KMS-11 (cell line): ENCODE data around the gene ABCG4.

Source experiments
- H2AFZ ChIP-seq: fragments of 200-600 bp; sonication (generic); 2 replicates; pipeline ENCODE4 v1.6.1; 2016; ENCODE audit warnings: antibody characterized with exemption, mixed run types, low read depth
- H3K27ac ChIP-seq: fragments of 200-600 bp; sonication (generic); 2 replicates; pipeline ENCODE4 v1.6.1; 2016; ENCODE audit warnings: mild to moderate bottlenecking, mixed run types
- H3K27me3 ChIP-seq: fragments of 200-600 bp; sonication (generic); 2 replicates; pipeline ENCODE4 v1.6.1; 2017; ENCODE audit warnings: mild to moderate bottlenecking, low read depth, mixed run types, moderate library complexity; ENCODE audit not compliant: insufficient read depth
- H3K36me3 ChIP-seq: fragments of 200-600 bp; sonication (generic); 2 replicates; pipeline ENCODE4 v1.6.1; 2017; ENCODE audit warnings: mild to moderate bottlenecking, mixed run types; ENCODE audit not compliant: insufficient read depth
- H3K4me1 ChIP-seq: fragments of 200-600 bp; sonication (generic); 2 replicates; pipeline ENCODE4 v1.6.1; 2016; ENCODE audit warnings: mild to moderate bottlenecking, low read depth, mixed run types; ENCODE audit not compliant: poor library complexity, severe bottlenecking
- H3K4me2 ChIP-seq: fragments of 200-600 bp; sonication (generic); 2 replicates; pipeline ENCODE4 v1.7.0; 2016; ENCODE audit warnings: mild to moderate bottlenecking, mixed run types
- H3K4me3 ChIP-seq: fragments of 200-600 bp; sonication (generic); IDR thresholded peaks from 2 replicates; pipeline ENCODE4 v1.6.1; 2017; ENCODE audit warnings: low read depth, low read length, mixed read lengths; ENCODE audit not compliant: insufficient read depth
- H3K79me2 ChIP-seq: fragments of 200-600 bp; sonication (generic); 2 replicates; pipeline ENCODE4 v1.6.1; 2016; ENCODE audit warnings: low read depth, mixed run types; ENCODE audit not compliant: insufficient read depth
- H3K9ac ChIP-seq: fragments of 200-600 bp; sonication (generic); 2 replicates; pipeline ENCODE4 v1.6.1; 2016; ENCODE audit warnings: mild to moderate bottlenecking, mixed run types
- H4K20me1 ChIP-seq: fragments of 200-600 bp; sonication (generic); 2 replicates; pipeline ENCODE4 v1.6.1; 2016; ENCODE audit warnings: mild to moderate bottlenecking, mixed run types; ENCODE audit not compliant: insufficient read depth
- TF ChIP-seq, protein P1 (sequence below): fragments of 200-600 bp; sonication (generic); conservative IDR thresholded peaks from 2 replicates; pipeline ENCODE4 v1.6.1; 2017; ENCODE audit warnings: low read depth, mild to moderate bottlenecking, antibody characterized with exemption, low read length, moderate library complexity, mixed read lengths

The ABCG4 gene

DNA sequence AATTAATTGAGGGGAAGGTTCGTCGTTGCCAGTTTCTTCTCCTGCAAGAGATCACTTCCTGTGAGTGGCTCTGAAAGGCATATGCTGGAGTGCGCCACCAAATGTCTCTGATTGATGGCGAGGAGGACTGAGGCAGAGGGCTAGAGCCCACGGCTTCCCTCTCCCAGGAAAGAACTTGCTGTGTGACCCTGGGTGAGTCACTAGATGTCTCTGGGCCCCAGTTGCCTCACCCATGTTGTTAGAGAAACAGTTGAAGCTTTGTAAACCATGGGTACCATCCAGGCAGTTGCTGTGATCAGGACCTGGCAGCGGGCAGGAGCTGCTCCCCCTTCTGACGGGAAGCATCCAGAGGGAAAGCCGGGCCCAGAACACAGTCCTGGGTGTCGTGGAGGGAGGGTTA lies 3.2 kb downstream of the ABCG4 start:
- Histone ChIP-seq H4K20me1 (no peaks in the 10 kb centered on the region), H3K27ac (no peak overlapping the region), H3K27me3 (peaks cover 22% of the 10 kb centered on the region), H3K4me2 (no peak overlapping the region), H3K4me1 (no peaks in the 10 kb centered on the region), H2AFZ (no peak overlapping the region), H3K4me3 (no peak overlapping the region), H3K79me2 (no peaks in the 10 kb centered on the region), H3K36me3 (no peaks in the 10 kb centered on the region), H3K9ac (no peak overlapping the region)
- TF ChIP-seq, protein P1, sequence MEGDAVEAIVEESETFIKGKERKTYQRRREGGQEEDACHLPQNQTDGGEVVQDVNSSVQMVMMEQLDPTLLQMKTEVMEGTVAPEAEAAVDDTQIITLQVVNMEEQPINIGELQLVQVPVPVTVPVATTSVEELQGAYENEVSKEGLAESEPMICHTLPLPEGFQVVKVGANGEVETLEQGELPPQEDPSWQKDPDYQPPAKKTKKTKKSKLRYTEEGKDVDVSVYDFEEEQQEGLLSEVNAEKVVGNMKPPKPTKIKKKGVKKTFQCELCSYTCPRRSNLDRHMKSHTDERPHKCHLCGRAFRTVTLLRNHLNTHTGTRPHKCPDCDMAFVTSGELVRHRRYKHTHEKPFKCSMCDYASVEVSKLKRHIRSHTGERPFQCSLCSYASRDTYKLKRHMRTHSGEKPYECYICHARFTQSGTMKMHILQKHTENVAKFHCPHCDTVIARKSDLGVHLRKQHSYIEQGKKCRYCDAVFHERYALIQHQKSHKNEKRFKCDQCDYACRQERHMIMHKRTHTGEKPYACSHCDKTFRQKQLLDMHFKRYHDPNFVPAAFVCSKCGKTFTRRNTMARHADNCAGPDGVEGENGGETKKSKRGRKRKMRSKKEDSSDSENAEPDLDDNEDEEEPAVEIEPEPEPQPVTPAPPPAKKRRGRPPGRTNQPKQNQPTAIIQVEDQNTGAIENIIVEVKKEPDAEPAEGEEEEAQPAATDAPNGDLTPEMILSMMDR: no peak

DNA sequence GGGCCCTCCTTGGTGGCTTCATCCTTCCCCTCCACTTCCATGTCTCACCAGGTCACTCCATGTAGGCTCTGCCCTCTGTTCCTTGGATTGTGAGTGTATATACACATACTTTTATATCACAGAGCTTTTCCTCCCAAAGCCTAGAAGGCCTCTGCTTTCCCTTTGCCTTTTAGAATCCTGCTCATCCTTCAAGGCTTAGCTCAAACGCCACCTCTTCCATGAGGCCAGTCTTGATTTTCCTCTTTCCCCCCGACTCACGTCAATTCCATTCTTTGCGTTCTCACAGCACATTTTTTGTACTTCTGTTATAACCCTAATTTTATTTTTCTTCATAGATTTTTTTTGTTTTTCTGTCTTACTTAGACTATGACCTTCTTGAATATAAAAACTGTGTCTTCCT lies 3.8 kb downstream of the ABCG4 start:
- Histone ChIP-seq H2AFZ (no peak overlapping the region), H3K4me2 (no peak overlapping the region), H3K4me3 (no peak overlapping the region), H3K79me2 (no peaks in the 10 kb centered on the region), H4K20me1 (no peaks in the 10 kb centered on the region), H3K27me3 (peaks cover 19% of the 10 kb centered on the region), H3K4me1 (no peaks in the 10 kb centered on the region), H3K9ac (no peak overlapping the region), H3K27ac (no peak overlapping the region), H3K36me3 (no peaks in the 10 kb centered on the region)
- TF ChIP-seq, protein P1: no peak

DNA sequence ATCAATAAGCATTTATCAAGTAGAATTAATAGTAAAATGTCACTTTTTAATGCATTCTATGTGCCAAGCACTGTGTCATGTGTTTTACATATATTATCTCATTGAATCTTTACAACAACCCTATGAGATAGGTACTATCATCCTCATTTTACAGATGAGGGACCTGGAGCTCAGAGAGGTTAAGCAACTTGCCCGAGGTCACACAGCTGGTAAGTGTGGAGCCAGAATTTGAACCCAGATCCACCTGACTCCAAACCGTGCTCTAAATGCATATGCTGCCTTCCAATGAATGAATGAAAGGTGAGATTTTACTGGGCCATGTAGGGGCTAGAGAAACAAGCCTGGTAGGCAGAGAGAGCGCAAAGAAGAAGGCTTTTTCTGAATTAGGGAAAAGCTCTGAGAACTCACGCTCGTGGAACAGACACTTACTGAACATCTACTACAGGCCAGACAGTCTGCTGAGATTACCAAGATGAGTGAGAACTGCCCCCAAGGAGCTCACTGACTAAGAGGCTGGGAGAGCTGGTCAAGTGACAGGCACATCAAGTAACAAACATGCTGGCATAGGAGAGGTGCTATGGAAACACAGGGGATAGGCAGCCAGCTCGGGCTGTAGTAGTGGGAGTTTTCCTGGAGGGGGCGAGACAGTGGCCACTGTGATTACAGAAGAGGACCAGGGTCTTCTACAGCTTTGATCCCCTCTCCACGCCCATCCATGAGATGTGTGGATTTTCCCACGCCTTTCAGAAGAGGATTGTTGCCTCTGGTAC lies 4.4 kb downstream of the ABCG4 start:
- Histone ChIP-seq H3K4me1 (no peaks in the 10 kb centered on the region), H2AFZ (no peak overlapping the region), H3K27me3 (peaks cover 19% of the 10 kb centered on the region), H3K79me2 (no peaks in the 10 kb centered on the region), H3K4me2 (no peak overlapping the region), H4K20me1 (no peaks in the 10 kb centered on the region), H3K36me3 (no peaks in the 10 kb centered on the region), H3K9ac (no peak overlapping the region), H3K27ac (no peak overlapping the region), H3K4me3 (no peak overlapping the region)
- TF ChIP-seq, protein P1: no peak

DNA sequence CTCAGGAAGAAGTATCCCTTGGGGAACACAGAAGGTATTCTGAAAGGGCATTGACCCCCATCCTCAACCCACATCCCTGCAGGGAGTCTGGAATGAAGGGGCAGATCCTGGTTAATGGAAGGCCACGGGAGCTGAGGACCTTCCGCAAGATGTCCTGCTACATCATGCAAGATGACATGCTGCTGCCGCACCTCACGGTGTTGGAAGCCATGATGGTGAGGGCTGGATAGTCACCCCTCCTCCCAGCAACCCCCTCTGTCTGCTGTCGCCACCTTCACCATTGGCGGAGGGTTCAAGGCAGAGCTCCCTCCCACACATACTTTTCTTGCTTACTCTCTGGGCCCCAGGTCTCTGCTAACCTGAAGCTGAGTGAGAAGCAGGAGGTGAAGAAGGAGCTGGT lies 5.3 kb downstream of the ABCG4 start:
- Histone ChIP-seq H2AFZ (no peak overlapping the region), H3K36me3 (no peaks in the 10 kb centered on the region)
- TF ChIP-seq, protein P1: no peak

More for the DNA sequence above, 5.3 kb downstream of the ABCG4 start:
- Histone ChIP-seq H3K4me1 (no peaks in the 10 kb centered on the region), H4K20me1 (no peaks in the 10 kb centered on the region), H3K4me2 (no peak overlapping the region), H3K27ac (no peak overlapping the region), H3K27me3 (peaks cover 19% of the 10 kb centered on the region), H3K4me3 (no peak overlapping the region), H3K9ac (no peak overlapping the region), H3K79me2 (no peaks in the 10 kb centered on the region)
